Neural progenitor cell (in vitro differentiated cells): Measurements from ENCODE around the gene PLXDC2. TPM values are rescaled to one million over a fixed set of nuclear protein-coding genes. Genes with fewer than 3 reads are reported as not detected.
"Not testable (repeated sequence)": the region's sequence is repeated elsewhere in the genome, so short reads cannot be mapped to it uniquely, and the experiment has no call there.

Source experiments
- DNase-seq: peaks from one replicate; pipeline ENCODE4 v3.0.0-alpha.2; 2016; ENCODE audit warnings: low spot score
- H2AFZ ChIP-seq: fragments of 200-600 bp; sonication (generic); replicated peaks from 2 replicates; pipeline ENCODE4 v1.6.1; 2016; ENCODE audit warnings: antibody characterized with exemption
- H3F3A ChIP-seq: fragments of 200-600 bp; sonication (generic); 2 replicates; pipeline ENCODE4 v1.6.1; 2016; ENCODE audit warnings: antibody characterized with exemption, low read depth
- H3K27ac ChIP-seq: fragments of 200-600 bp; sonication (generic); 2 replicates; pipeline ENCODE4 v1.5.1; 2016; ENCODE audit warnings: mild to moderate bottlenecking
- H3K27me3 ChIP-seq: fragments of 200-600 bp; sonication (generic); 2 replicates; pipeline ENCODE4 v1.6.1; 2016; ENCODE audit warnings: mild to moderate bottlenecking, moderate library complexity
- H3K36me3 ChIP-seq: fragments of 200-600 bp; sonication (generic); 2 replicates; pipeline ENCODE4 v1.5.1; 2016
- H3K4me1 ChIP-seq: fragments of 200-600 bp; sonication (generic); 2 replicates; pipeline ENCODE4 v1.6.1; 2016; ENCODE audit warnings: mixed run types
- H3K4me2 ChIP-seq: fragments of 200-600 bp; sonication (generic); 2 replicates; pipeline ENCODE4 v1.6.1; 2016
- H3K4me3 ChIP-seq: fragments of 200-600 bp; sonication (generic); 2 replicates; pipeline ENCODE4 v1.5.1; 2016
- H3K79me2 ChIP-seq: fragments of 200-600 bp; sonication (generic); 2 replicates; pipeline ENCODE4 v1.6.1; 2016; ENCODE audit warnings: low read depth
- H3K9ac ChIP-seq: fragments of 200-600 bp; sonication (generic); 2 replicates; pipeline ENCODE4 v1.6.1; 2016
- H3K9me3 ChIP-seq: fragments of 200-600 bp; sonication (generic); 2 replicates; pipeline ENCODE4 v1.5.1; 2016; ENCODE audit warnings: low read depth
- H4K20me1 ChIP-seq: fragments of 200-600 bp; sonication (generic); 2 replicates; pipeline ENCODE4 v1.6.1; 2016; ENCODE audit warnings: low read depth
- H3K27ac Mint-ChIP-seq: 3 replicates; pipeline ENCODE4 v1.8.0; 2021; ENCODE audit warnings: mixed read lengths
- H3K27me3 Mint-ChIP-seq: 2 replicates; pipeline ENCODE4 v1.8.0; 2022; ENCODE audit warnings: low read depth, mild to moderate bottlenecking, inconsistent platforms, moderate library complexity, mixed read lengths; ENCODE audit not compliant: insufficient read depth
- H3K36me3 Mint-ChIP-seq: 3 replicates; pipeline ENCODE4 v1.8.0; 2021; ENCODE audit warnings: mixed read lengths
- H3K4me1 Mint-ChIP-seq: 3 replicates; pipeline ENCODE4 v1.8.0; 2021; ENCODE audit warnings: mixed read lengths
- H3K4me3 Mint-ChIP-seq: 3 replicates; pipeline ENCODE4 v1.8.0; 2021; ENCODE audit warnings: mild to moderate bottlenecking, moderate library complexity, mixed read lengths
- H3K9me3 Mint-ChIP-seq: 3 replicates; pipeline ENCODE4 v1.8.0; 2020; ENCODE audit warnings: mixed read lengths
- EZH2 ChIP-seq: fragments of 200-600 bp; sonication (generic); IDR thresholded peaks from 2 replicates; pipeline ENCODE4 v1.6.1; 2017; ENCODE audit warnings: antibody characterized with exemption, mild to moderate bottlenecking, moderate library complexity
- EZH2phosphoT487 ChIP-seq: fragments of 200-600 bp; sonication (generic); IDR thresholded peaks from 2 replicates; pipeline ENCODE4 v1.6.1; 2017; ENCODE audit warnings: antibody characterized with exemption
- total RNA-seq: library from RNA; depleted of rRNA; stranded (reverse); fragments of >200 nt; gene quantifications from 2 replicates; pipeline ENCODE4 v1.2.3, GENCODE V29; 2015; ENCODE audit warnings: low replicate concordance
- TF ChIP-seq, protein P1 (sequence below): fragments of 200-600 bp; sonication (generic); IDR thresholded peaks from 2 replicates; pipeline ENCODE4 v1.5.1; 2017; ENCODE audit warnings: antibody characterized with exemption, mild to moderate bottlenecking

The PLXDC2 gene
- total RNA-seq, 1 donor from 2014 or later: 44.2 TPM

DNA sequence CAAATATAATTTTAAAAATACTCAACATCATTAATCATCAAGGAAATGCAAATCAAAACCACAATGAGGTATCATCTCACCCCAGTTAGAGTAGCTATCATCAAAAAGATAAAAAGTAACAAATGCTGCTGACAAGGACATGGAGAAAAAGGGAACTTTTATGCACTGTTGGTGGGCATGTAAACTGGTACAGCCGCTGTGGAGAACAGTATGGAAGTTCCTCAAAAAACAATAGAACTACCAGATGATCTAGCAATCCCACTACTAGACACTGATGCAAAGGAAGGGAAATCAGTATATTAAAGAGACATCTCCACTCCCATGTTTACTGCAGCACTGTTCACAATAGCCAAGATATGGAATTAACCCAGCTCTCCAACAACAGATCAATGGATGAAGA lies 384.5 kb downstream of the PLXDC2 start:
- H3K27me3 ChIP-seq: no peaks in the 10 kb centered on the region
- H3K9me3 ChIP-seq: no peaks in the 10 kb centered on the region
- Mint-ChIP-seq H3K4me1 (no peaks in the 10 kb centered on the region), H3K27ac (no peak overlapping the region), H3K9me3 (no peaks in the 10 kb centered on the region), H3K4me3 (no peak overlapping the region), H3K27me3 (no peaks in the 10 kb centered on the region), H3K36me3 (no peaks in the 10 kb centered on the region)
- no peak overlapping the region for H3K4me3 ChIP-seq
- no peak for TF ChIP-seq EZH2
- no peaks in the 10 kb centered on the region for H3K36me3 ChIP-seq
- H4K20me1 ChIP-seq: no peaks in the 10 kb centered on the region
- H3K4me1 ChIP-seq: no peaks in the 10 kb centered on the region
- no peak overlapping the region for H3K4me2 ChIP-seq
- no peak overlapping the region for H2AFZ ChIP-seq
- no peaks in the 10 kb centered on the region for H3F3A ChIP-seq
- no peak overlapping the region for H3K27ac ChIP-seq
- DNase-seq: no peak
- no peak overlapping the region for H3K9ac ChIP-seq
- H3K79me2 ChIP-seq: no peaks in the 10 kb centered on the region

DNA sequence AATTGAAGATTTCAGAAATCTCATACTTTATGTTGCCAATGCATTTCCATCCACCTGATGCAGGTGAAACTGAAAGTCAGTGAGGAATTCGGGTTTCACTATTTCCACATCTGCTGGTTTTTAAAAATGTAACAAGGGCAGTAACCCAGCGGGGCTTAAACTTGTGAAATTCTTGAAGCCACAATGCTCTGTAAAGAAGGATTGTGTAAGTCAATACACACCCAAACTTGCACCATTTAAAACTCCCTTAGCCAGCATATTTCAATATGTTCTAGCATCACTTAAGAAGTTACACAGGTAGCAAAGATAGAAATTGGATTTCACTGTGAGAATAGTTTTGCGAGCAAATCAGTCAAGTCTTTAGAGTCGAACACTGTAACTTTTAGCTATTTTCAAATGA lies 386.1 kb downstream of the PLXDC2 start:
- no peaks in the 10 kb centered on the region for H3K9me3 Mint-ChIP-seq
- TF ChIP-seq EZH2: no peak
- TF ChIP-seq, protein P1, sequence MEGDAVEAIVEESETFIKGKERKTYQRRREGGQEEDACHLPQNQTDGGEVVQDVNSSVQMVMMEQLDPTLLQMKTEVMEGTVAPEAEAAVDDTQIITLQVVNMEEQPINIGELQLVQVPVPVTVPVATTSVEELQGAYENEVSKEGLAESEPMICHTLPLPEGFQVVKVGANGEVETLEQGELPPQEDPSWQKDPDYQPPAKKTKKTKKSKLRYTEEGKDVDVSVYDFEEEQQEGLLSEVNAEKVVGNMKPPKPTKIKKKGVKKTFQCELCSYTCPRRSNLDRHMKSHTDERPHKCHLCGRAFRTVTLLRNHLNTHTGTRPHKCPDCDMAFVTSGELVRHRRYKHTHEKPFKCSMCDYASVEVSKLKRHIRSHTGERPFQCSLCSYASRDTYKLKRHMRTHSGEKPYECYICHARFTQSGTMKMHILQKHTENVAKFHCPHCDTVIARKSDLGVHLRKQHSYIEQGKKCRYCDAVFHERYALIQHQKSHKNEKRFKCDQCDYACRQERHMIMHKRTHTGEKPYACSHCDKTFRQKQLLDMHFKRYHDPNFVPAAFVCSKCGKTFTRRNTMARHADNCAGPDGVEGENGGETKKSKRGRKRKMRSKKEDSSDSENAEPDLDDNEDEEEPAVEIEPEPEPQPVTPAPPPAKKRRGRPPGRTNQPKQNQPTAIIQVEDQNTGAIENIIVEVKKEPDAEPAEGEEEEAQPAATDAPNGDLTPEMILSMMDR: no peak
- TF ChIP-seq EZH2phosphoT487: no peak

DNA sequence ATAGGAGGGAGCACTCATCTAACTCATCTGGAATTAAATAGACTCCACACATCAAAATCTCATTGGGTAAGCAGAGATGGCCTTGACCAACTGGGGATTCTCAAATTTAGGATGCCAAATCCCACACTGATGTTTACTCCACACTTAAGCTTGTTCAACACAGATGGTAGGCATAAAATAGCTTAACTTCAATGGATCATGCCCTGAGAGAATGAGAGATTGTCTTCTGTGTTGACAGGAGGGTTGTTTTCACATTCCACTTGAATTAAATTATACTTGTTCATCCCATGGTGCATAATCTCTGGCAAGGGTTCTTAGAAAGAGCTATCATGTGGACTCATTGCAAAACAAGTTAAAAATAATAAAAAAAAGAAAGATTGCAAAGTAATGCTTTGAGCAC lies 391.4 kb downstream of the PLXDC2 start:
- H3K27ac Mint-ChIP-seq: no peak overlapping the region
- no peak overlapping the region for H3K4me2 ChIP-seq

More for the DNA sequence above, 386.1 kb downstream of the PLXDC2 start:
- Histone ChIP-seq H3F3A (no peaks in the 10 kb centered on the region), H3K4me2 (no peak overlapping the region), H3K27ac (no peak overlapping the region), H3K4me3 (no peak overlapping the region), H3K27me3 (no peaks in the 10 kb centered on the region), H4K20me1 (no peaks in the 10 kb centered on the region), H2AFZ (no peak overlapping the region), H3K9ac (no peak overlapping the region), H3K79me2 (no peaks in the 10 kb centered on the region), H3K9me3 (no peaks in the 10 kb centered on the region), H3K4me1 (no peaks in the 10 kb centered on the region), H3K36me3 (no peaks in the 10 kb centered on the region)
- no peak overlapping the region for H3K27ac Mint-ChIP-seq
- no peak overlapping the region for H3K4me3 Mint-ChIP-seq
- no peaks in the 10 kb centered on the region for H3K36me3 Mint-ChIP-seq
- H3K27me3 Mint-ChIP-seq: no peaks in the 10 kb centered on the region
- no peak for DNase-seq
- H3K4me1 Mint-ChIP-seq: no peaks in the 10 kb centered on the region

DNA sequence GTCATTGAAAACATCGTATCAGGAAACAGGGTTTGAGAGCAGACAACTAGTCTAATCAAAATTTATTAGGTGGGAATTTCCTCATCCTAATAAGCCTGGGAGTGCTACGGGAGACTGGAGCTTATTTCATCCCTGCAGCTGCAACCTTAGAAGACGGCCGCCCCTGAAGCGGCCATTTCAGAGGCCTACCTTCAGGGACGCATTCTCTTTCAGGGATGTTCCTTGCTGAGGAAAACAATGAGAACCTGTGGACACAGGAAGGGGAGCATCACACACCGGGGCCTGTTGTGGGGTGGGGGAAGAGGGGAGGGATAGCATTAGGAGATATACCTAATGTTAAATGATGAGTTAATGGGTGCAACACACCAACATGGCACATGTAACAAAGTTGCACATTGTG lies 392.9 kb downstream of the PLXDC2 start:
- H3K4me1 Mint-ChIP-seq, H2AFZ ChIP-seq, H3K9me3 ChIP-seq, H3K27me3 ChIP-seq, H3K9ac ChIP-seq, H3K4me2 ChIP-seq, H3K4me3 Mint-ChIP-seq, H4K20me1 ChIP-seq, H3F3A ChIP-seq, H3K27ac Mint-ChIP-seq, H3K79me2 ChIP-seq, H3K27ac ChIP-seq, H3K27me3 Mint-ChIP-seq, DNase-seq, H3K4me3 ChIP-seq, H3K4me1 ChIP-seq, H3K9me3 Mint-ChIP-seq, H3K36me3 ChIP-seq: not testable (repeated sequence)
- peaks cover 25% of the 10 kb centered on the region for H3K36me3 Mint-ChIP-seq

More for the DNA sequence above, 391.4 kb downstream of the PLXDC2 start:
- peaks cover 24% of the 10 kb centered on the region for H3K36me3 Mint-ChIP-seq
- Histone ChIP-seq H3F3A (no peaks in the 10 kb centered on the region), H2AFZ (no peak overlapping the region), H3K36me3 (no peaks in the 10 kb centered on the region), H3K27me3 (no peaks in the 10 kb centered on the region), H3K9ac (no peak overlapping the region), H4K20me1 (no peaks in the 10 kb centered on the region), H3K79me2 (no peaks in the 10 kb centered on the region), H3K9me3 (no peaks in the 10 kb centered on the region), H3K27ac (no peak overlapping the region), H3K4me1 (no peaks in the 10 kb centered on the region), H3K4me3 (no peak overlapping the region)
- H3K4me3 Mint-ChIP-seq: no peak overlapping the region
- no peaks in the 10 kb centered on the region for H3K4me1 Mint-ChIP-seq
- no peaks in the 10 kb centered on the region for H3K27me3 Mint-ChIP-seq
- H3K9me3 Mint-ChIP-seq: peaks cover 3% of the 10 kb centered on the region
- no peak for TF ChIP-seq EZH2phosphoT487
- no peak for TF ChIP-seq EZH2
- TF ChIP-seq, protein P1: no peak
- no peak for DNase-seq
